Upper lobe of right lung (tissue), 1 donor: ENCODE data around the gene MICB. TPM values are rescaled to one million over a fixed set of nuclear protein-coding genes. Genes with fewer than 3 reads are reported as not detected.

ENCODE experiments used
- ATAC-seq: fragments of 200-7000 bp; cut with Tn5 transposase; one replicate; pipeline ENCODE4 v1.9.1; 2020; ENCODE audit warnings: mild to moderate bottlenecking, moderate library complexity
- DNase-seq: peaks from one replicate; pipeline ENCODE4 v3.0.0-alpha.2; 2020
- H3K27ac ChIP-seq: fragments of 200-600 bp; one replicate; pipeline ENCODE4 v1.8.0; 2022
- H3K27me3 ChIP-seq: fragments of 200-600 bp; one replicate; pipeline ENCODE4 v1.8.0; 2022; ENCODE audit warnings: mild to moderate bottlenecking
- H3K36me3 ChIP-seq: fragments of 200-600 bp; one replicate; pipeline ENCODE4 v1.8.0; 2022
- H3K4me1 ChIP-seq: fragments of 200-600 bp; one replicate; pipeline ENCODE4 v1.8.0; 2022
- H3K4me3 ChIP-seq: fragments of 200-600 bp; one replicate; pipeline ENCODE4 v1.8.0; 2022; ENCODE audit warnings: mild to moderate bottlenecking
- H3K9me3 ChIP-seq: fragments of 200-600 bp; one replicate; pipeline ENCODE4 v1.8.0; 2022
- CTCF ChIP-seq: fragments of 200-600 bp; IDR thresholded peaks from one replicate; pipeline ENCODE4 v1.8.0; 2022; ENCODE audit warnings: antibody characterized with exemption
- intact Hi-C: fragments of 100-400 bp; cut with DNase I; formaldehyde crosslinking; loops from one replicate; pipeline ENCODE4 v1.11.0; 2022
- total RNA-seq: library from RNA; stranded (reverse); fragmentation: NEBNext Ultra II Directional; extraction: Animal tissue kit (Norgen Biotek cat#: 25700); gene quantifications from one replicate; pipeline ENCODE4 v1.2.1, GENCODE V29; 2021
- donor health status: DM: no; HTN: yes; CAD: no; lungs with severe emphysema.

The MICB gene
- total RNA-seq, 1 donor from 2014 or later, result 8.2 TPM

- DNase-seq, result peak; percentile 74
- TF ChIP-seq CTCF, result no peak
- H3K9me3 ChIP-seq, result no peaks in the 10 kb centered on the region
- peak overlapping the region; percentile 73 for H3K27ac ChIP-seq
- no peak overlapping the region for H3K4me3 ChIP-seq
- intact Hi-C loops, result no loop called here
- ATAC-seq, result peak; percentile 85
- H3K36me3 ChIP-seq, result peaks cover 34% of the 10 kb centered on the region
- peaks cover 51% of the 10 kb centered on the region for H3K4me1 ChIP-seq
- H3K27me3 ChIP-seq, result no peaks in the 10 kb centered on the region
Measured at GRCh38 chr6:31558631-31559500, 60.9 kb downstream of the MICB start.

DNA sequence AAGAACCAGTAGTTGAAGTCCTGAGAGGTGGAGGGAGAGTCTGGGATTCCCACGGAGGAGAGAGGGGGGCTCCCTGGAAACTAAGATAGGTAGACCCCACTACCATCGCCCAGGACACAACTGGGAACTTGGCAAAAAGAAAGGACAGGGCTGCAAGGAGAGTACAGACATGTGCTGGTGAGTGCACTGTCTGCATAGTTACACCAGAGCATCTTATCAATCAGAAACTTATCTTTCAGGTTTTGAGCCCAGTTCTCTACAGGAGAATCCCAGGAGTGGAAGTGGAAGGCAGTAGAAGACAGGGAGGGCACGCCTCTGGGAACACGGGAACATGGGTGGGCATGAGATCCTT, 61.6 kb downstream of the MICB start:
- intact Hi-C loops, result no loop called here
- DNase-seq, result no peak
- Histone ChIP-seq H3K4me3 (no peak overlapping the region), H3K9me3 (no peaks in the 10 kb centered on the region), H3K27me3 (no peaks in the 10 kb centered on the region), H3K36me3 (peaks cover 27% of the 10 kb centered on the region), H3K27ac (peak overlapping the region; percentile 73), H3K4me1 (peaks cover 51% of the 10 kb centered on the region)
- ATAC-seq, result no peak
- TF ChIP-seq CTCF, result no peak

- no peaks in the 10 kb centered on the region for H3K27me3 ChIP-seq
- DNase-seq (peak; percentile 73), ATAC-seq (peak; percentile 70)
- intact Hi-C loops, result no loop called here
- H3K4me3 ChIP-seq, result no peak overlapping the region
- TF ChIP-seq CTCF, result no peak
- H3K36me3 ChIP-seq, result peaks cover 26% of the 10 kb centered on the region
- no peaks in the 10 kb centered on the region for H3K9me3 ChIP-seq
- H3K4me1 ChIP-seq, result peaks cover 51% of the 10 kb centered on the region
- H3K27ac ChIP-seq, result peak overlapping the region; percentile 73
Measured at GRCh38 chr6:31559958-31560696, 62.2 kb downstream of the MICB start.

DNA sequence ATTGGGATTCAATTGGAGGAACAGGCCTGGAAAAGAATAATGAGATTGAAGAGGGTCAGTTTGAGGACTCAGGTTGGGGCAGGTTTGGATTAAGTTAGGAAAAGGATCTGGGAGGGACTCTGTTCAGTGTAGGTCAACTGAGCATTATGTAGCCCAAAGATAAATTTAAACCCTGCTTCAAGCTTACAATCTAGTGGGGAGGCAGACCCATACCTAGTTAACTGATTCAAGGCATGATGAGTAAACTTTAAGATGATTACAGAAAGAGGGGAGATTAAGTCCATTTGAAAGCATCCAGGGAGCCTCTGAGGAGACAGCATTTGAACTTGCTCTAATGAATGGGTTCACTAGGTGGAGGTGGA, 62.7 kb downstream of the MICB start:
- ATAC-seq, result no peak
- Histone ChIP-seq H3K9me3 (no peaks in the 10 kb centered on the region), H3K4me1 (peaks cover 51% of the 10 kb centered on the region), H3K27ac (peak overlapping the region; percentile 73), H3K27me3 (no peaks in the 10 kb centered on the region), H3K36me3 (peaks cover 26% of the 10 kb centered on the region), H3K4me3 (no peak overlapping the region)
- intact Hi-C loops, result no loop called here
- DNase-seq, result no peak
- no peak for TF ChIP-seq CTCF

Other genes starting within 250 kb of the MICB start
- gene HLA-C, start 226.1 kb upstream of the MICB start, total RNA-seq, result 1,073 TPM
- gene HLA-B, start 141.0 kb upstream of the MICB start, total RNA-seq, result 2,632 TPM
- 36.6 TPM for gene MICA, start 94.5 kb upstream of the MICB start, total RNA-seq
- not detected for gene MCCD1, start 30.8 kb downstream of the MICB start, total RNA-seq
- gene DDX39B, start 43.9 kb downstream of the MICB start, total RNA-seq, result 241 TPM
- 0.75 TPM for gene ATP6V1G2, start 48.5 kb downstream of the MICB start, total RNA-seq
- gene NFKBIL1, start 49.5 kb downstream of the MICB start, total RNA-seq, result 22.6 TPM
- 0.46 TPM for gene LTA, start 74.1 kb downstream of the MICB start, total RNA-seq
- 2.4 TPM for gene TNF, start 77.4 kb downstream of the MICB start, total RNA-seq
- gene LTB, start 84.3 kb downstream of the MICB start, total RNA-seq, result 6.2 TPM
- gene LST1, start 88.1 kb downstream of the MICB start, total RNA-seq, result 68.1 TPM
- 1.8 TPM for gene NCR3, start 94.9 kb downstream of the MICB start, total RNA-seq
- gene AIF1, start 117.1 kb downstream of the MICB start, total RNA-seq, result 55.3 TPM
- 138 TPM for gene PRRC2A, start 122.6 kb downstream of the MICB start, total RNA-seq
- 238 TPM for gene BAG6, start 154.5 kb downstream of the MICB start, total RNA-seq
- gene APOM, start 157.7 kb downstream of the MICB start, total RNA-seq, result 2.6 TPM
- gene C6orf47, start 162.6 kb downstream of the MICB start, total RNA-seq, result 25.6 TPM
- gene GPANK1, start 166.9 kb downstream of the MICB start, total RNA-seq, result 13.9 TPM
- gene CSNK2B, start 167.9 kb downstream of the MICB start, total RNA-seq, result 114 TPM
- gene LY6G5B, start 171.8 kb downstream of the MICB start, total RNA-seq, result 12.6 TPM
- gene LY6G5C, start 182.9 kb downstream of the MICB start, total RNA-seq, result 3.4 TPM
- 55.8 TPM for gene ABHD16A, start 205.2 kb downstream of the MICB start, total RNA-seq
- gene LY6G6F, start 208.7 kb downstream of the MICB start, total RNA-seq, result not detected
- not detected for gene LY6G6D, start 217.2 kb downstream of the MICB start, total RNA-seq
- gene LY6G6C, start 223.6 kb downstream of the MICB start, total RNA-seq, result not detected
- gene MPIG6B, start 225.2 kb downstream of the MICB start, total RNA-seq, result 1.1 TPM
- gene DDAH2, start 231.2 kb downstream of the MICB start, total RNA-seq, result 71.2 TPM
- gene CLIC1, start 238.4 kb downstream of the MICB start, total RNA-seq, result 286 TPM
- 11.2 TPM for gene MSH5, start 241.9 kb downstream of the MICB start, total RNA-seq